Right hindlimb (tissue), 1 donor: ENCODE results near the gene SREBF1.

ENCODE experiments used
- DNase-seq: peaks from one replicate; pipeline ENCODE4 v3.0.0-alpha.2; 2018

SREBF1 gene

GRCh38 chr17:17857496-17857895, 20.7 kb upstream of the SREBF1 start:
- no peak for DNase-seq

- no peak for DNase-seq
Measured at GRCh38 chr17:17856386-17856785, 19.6 kb upstream of the SREBF1 start.

- no peak for DNase-seq
Measured at GRCh38 chr17:17855976-17856375, 19.2 kb upstream of the SREBF1 start.

DNA sequence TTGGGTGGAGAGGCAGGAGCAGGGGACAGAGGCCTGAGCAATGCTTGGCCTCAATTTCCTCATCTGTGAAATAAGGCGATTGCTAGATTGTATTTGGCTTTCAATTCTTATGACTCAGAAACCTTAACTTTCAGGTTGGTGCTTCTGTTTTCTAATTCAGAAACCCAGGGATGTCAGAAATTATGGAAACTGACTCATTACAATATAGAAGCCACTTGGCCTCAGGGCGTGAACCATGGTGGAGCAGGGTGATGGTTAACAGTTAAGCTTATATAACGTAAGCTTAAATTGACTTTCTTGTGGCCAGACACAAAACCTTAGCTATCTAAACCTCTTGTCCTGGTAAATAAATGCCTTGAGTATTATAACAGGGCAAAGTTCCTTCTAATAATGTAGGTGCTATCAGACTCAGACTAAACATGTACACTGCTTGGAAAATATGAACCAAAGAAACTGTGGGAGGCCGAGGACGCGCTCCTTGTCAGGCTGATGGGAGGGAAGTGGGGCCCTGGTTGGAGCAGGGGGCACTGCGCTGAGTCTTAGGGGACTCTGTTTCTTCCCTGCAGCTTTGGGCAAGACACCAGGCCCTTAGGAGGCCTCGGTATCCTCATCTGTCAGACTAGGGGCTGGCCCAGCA, 17.1 kb upstream of the SREBF1 start:
- no peak for DNase-seq

DNA sequence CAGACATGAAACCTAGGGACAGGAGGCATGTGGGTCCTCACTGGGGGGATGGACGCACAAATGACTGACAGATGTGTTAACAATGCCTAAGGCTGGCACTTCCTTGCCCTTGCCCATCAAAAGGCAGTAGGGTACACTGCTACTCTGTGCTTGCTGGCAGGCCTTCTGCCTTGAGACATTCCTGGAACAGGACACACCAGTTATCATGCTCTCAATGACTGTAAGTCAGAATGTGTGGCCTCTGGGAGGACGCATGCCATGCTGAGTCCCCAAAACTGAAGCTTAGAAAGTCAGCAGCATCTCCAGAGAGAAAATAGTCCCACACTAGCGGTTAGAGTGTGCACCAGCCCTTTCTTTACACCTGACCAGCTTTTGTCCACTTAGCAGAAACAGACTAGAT, 16.1 kb upstream of the SREBF1 start:
- DNase-seq: no peak

DNA sequence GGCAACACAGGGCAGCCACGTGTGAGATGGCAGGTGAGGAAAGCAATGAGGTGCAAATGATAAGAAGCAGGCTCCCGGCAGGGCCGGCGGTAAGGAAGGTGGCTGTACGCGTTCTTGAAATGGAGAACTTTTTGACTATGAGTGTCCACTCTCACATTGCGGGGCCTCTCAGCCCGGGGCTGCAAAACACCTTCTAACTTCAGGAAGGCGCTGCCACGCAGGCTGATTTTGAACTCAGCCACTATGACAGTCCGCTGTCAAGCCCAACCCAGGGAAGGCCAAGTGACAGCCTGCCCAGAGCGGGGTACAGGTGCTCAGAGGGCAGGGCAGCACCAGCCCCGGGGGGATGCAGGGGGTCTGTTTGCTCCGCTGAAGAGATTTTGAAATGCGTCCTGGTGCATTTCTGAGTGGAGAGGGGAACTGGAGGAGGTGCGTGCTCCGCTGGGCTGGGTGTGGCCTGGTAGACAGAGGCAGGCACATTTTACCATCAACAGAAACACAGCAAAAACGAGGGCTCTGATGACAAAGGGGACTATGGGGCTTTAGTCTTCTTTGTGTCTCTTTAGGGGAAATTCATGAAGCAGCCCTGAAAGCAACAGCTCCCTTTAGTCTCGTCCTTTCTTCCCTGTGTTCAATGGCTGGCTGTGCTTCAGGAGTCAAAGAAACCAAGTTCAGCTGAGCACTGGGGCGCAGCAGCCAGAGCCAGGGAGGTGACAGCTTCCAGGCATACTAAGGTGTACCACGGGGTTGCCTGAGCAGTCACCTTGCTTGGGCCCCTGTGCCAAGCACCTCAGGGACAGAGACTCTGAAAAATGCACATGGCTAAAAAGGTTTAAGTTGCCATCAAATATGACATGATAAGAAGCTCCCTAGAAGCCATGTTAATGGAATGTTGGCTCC, 14.6 kb upstream of the SREBF1 start:
- no peak for DNase-seq

- DNase-seq: no peak
Measured at GRCh38 chr17:17849845-17850373, 13.1 kb upstream of the SREBF1 start.

DNA sequence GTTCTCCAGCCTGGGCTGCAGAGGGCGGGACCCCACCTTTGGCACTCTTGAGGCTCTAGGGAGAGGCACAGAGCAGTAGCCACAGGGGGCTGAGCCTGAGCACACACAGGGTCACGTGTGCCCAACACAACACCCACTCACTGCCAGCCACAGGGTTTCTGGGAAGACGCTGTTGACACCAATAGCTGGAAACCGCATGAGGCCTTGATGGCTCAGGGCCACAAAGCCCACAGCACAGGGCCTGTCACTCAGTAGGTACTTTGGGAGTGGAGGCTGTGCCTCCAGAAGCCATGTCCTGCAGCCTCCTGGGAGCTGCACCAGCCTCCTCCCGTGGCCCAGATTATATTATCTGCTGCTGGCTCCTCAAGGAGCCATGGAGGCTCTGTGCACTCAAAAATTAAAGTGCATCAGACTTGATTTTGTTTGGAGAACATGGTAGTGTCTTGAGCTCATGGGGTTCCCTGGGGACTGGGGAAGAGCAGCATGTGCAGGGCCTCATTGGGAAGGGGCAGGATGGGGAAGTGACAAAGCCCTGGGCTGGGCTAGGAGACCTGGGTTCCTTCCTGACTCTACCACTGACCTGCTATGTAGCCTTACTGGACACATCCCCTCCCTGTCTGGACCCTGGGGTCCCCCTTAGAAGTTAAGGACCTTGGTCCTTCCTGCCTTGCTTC, 12.5 kb upstream of the SREBF1 start:
- DNase-seq: no peak

DNA sequence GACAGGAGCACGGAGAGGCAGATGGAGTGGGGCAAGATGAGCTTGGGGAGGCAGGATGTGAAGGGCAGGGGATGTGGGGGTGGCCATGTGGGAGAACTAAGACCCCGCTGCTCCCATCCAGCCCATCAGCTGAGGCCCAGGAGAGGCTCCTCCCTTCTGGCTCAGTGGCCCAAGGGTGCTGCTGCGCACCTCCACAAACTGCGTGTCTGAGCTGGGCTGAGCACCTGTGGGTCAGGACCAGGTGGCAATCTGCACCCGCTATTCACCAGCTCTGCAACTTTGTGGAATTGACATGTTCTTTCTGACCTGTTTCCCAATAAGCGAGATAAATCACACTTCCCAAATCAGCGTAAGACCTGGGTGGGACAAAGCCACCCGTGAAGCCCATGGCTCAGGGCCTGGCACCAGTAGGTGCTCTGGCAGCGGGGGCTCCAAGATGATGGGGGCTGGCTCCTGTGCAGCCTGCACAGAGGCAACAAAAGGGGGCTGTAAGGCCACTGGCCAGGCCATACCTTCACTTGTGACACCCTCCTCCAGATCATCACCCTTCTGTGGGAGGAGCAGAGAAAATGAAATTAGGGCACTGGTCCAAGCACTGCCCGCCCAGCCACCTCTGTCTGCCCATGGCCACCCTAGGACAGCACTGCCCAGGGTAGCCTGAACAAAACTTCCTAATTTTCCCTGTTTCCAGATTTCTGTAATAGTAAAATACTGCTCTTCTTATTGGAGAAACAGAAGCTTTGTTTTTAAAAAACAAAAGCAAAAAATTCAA, 11.7 kb upstream of the SREBF1 start:
- DNase-seq: no peak

DNA sequence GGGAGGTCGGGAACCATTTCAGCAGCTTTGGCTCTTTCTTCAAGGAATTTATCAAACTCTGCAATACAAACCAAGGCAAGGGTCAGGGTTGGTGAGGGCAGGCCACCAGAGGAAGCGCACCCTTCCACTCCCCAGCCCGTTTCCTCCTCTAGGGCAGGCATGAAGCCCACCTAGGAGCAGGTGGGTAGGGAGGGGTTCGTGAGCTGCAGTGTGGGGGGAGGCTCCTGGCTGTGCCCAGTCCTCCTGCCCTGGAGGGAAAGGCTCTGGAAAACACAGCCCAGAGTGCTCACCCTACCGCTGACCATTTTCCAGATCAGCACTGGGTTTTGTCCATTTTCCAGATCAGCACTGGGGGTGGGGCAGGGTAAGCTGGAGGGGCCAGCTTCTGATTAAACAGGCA, 10.9 kb upstream of the SREBF1 start:
- no peak for DNase-seq

- no peak for DNase-seq
Measured at GRCh38 chr17:17847118-17847689, 10.4 kb upstream of the SREBF1 start.

GRCh38 chr17:17846645-17847044, 9.9 kb upstream of the SREBF1 start:
- DNase-seq: no peak

DNA sequence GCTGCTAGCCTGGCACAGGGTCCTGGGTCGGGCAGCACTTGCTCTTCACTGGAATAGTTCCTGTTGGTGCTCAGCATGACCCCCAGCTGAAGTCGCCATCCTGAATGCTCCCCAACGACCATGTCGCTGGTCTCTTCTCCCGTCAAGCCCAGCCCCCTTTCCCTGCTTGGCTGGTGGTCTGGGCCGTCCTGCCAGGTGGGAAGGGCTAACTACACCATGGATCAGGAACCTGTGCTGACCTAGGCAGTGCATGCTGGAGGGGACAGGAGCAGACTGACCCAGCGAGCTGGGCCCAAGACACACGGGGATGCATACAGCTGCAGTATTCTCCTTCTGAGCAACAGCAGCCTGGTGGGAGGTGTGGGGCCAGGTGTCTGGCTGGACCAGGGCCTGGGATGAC, 9.2 kb upstream of the SREBF1 start:
- no peak for DNase-seq

DNA sequence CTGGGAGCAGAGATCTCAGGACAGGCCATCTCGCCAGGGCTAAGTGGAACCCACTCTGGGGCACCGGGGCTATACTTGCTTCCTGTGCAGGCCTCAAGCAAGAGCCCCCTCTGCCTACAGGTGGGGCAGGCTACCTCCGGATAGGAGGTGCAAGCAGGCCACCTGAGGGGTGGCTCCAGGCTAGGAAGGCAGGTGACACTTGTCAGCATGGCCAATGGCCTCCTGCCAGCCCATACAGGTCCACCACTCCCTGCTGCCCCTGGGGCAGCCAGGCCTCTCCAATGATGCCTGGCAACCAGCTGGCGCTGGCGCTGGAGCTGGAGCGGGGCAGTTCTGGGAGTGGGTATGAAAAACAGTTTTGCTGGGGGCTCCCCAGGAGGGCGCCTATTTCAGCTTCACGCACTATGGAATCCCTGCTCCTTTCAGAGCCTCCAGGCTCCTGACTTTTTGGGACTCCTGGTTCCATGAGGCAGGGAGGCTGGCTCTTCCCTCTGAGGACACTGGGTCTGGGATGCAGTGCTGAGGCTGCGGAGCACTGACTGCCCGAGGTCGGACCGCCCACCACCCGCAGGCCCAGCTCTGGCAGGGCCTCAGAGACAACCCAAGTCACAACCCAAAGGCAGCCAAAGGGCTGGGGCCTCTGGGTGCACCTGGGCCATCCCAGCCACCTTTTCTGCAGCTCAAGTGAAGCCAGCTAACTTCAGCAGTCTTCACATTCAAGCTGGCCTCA, 8.4 kb upstream of the SREBF1 start:
- no peak for DNase-seq

DNA sequence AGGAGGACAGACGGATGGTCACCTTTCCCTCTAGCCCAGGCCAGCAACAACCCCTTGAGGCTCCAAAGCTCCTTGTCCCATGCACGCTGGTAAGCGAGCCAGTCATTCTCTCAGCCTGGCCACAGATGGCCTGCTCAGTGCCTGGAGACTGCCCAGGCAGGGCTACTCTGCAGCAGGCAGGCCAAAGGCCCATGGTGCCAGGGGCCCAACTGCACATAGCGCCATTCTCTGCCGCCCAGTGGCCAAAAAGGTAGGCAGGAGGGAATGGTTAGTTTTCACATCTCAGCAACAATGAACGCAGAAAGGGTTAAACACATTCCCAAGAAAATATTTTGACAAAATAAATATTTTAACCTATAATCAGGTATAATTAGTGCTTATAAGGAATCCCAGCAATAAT, 7.7 kb upstream of the SREBF1 start:
- no peak for DNase-seq

DNA sequence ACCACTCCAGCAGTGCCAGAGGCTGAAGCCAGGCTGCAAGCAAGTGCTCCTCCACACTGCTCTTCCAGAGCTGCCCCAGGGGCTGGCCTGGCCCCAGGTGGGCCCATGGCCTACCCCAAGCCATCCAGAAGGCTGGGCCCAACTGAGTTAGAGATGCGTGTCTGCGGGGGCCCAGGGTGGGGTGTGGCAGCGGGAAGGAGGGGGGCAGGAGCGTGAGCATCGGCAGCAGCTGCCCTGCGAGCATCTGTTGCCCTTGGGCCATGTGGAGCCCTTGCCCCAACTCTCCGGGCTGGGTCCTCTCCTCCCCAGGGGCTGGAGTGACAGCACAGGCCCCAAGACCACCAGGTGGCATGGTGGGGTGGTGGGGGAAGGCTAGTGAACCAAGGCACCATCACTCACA, 7.3 kb upstream of the SREBF1 start:
- no peak for DNase-seq

- no peak for DNase-seq
Measured at GRCh38 chr17:17843096-17843495, 6.3 kb upstream of the SREBF1 start.

DNA sequence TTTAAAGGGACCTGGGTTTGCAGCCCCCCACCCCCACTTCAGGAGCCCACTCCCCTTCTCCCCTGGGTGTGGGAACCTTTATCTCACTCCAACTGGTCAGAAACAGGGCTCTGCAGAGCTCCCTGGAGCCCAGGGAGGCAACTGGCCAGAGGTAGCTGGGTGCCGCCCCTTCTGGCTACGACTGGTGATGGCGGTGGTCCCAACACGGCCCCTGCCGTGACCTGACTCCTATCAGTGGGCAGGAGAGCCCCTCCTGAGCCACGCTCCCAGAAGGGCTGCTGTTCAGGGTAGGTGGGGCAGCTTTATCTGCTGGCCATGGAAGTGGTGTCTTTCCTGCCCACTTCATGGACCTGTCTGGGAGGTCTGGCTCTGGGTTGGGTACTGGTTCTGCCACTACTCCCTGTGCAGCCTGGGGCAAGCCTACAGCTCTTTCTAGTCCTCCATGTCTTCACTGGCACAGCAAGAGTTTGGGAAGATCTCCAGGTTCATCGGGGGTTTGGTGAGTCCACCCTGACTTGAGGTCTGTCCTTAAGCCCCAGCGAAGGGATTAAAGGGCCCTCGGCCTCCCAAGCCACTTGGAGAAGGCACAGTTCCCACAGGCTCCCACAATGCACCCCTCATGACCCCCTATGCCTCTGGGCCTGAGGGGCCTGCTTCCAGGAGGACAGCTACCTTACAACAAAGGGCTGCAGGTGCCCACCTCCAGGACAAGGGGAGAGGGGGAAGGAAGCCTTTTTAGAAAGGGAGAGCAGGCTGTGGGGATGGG, 5.5 kb upstream of the SREBF1 start:
- no peak for DNase-seq

DNA sequence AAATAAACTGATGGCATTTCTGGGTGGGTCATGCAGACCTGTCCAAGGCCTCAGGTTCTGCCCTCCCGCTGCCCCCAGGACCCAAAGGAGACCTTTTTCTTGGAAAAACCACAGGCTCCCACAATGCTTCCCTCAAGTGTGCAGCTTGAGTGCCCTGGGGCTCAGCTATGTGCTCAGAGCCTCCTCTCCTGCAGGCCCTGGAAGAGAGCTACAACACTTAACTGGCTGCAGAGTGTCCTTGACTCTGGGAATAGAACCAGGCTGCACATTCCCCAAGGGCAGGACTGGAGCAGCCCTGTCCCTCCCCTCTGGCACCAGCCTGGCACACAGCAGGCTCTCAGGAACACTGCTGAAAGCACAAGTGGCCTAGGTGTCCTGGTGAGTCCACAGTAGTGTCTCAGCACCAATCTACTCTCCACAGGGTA, 4.8 kb upstream of the SREBF1 start:
- DNase-seq: no peak

GRCh38 chr17:17840751-17841591, 4.2 kb upstream of the SREBF1 start:
- DNase-seq: no peak
